Endothelial cell (in vitro differentiated cells): ENCODE results near the gene CREB3L1. TPM values are rescaled to one million over a fixed set of nuclear protein-coding genes. Genes with fewer than 3 reads are reported as not detected.

ENCODE experiments used
- DNase-seq: peaks from one replicate; pipeline ENCODE4 v3.0.0; 2021; ENCODE audit warnings: low spot score
- H3K27ac Mint-ChIP-seq: one replicate; pipeline ENCODE4 v1.8.0; 2021; ENCODE audit warnings: mixed read lengths, inconsistent platforms; ENCODE audit not compliant: unreplicated experiment
- H3K27me3 Mint-ChIP-seq: one replicate; pipeline ENCODE4 v1.8.0; 2021; ENCODE audit warnings: mild to moderate bottlenecking, moderate library complexity, mixed read lengths, inconsistent platforms; ENCODE audit not compliant: unreplicated experiment
- H3K36me3 Mint-ChIP-seq: one replicate; pipeline ENCODE4 v1.8.0; 2021; ENCODE audit warnings: mild to moderate bottlenecking, low read depth, mixed read lengths, inconsistent platforms; ENCODE audit not compliant: unreplicated experiment
- H3K4me1 Mint-ChIP-seq: one replicate; pipeline ENCODE4 v1.8.0; 2021; ENCODE audit warnings: mild to moderate bottlenecking, mixed read lengths, inconsistent platforms; ENCODE audit not compliant: unreplicated experiment
- H3K4me3 Mint-ChIP-seq: one replicate; pipeline ENCODE4 v1.8.0; 2021; ENCODE audit warnings: mild to moderate bottlenecking, mixed read lengths, inconsistent platforms; ENCODE audit not compliant: unreplicated experiment
- H3K9me3 Mint-ChIP-seq: one replicate; pipeline ENCODE4 v1.8.0; 2021; ENCODE audit warnings: mixed read lengths, inconsistent platforms; ENCODE audit not compliant: unreplicated experiment
- total RNA-seq: library from RNA; stranded (reverse); fragmentation: NEBNext Ultra II Directional; extraction: Animal tissue kit (Norgen Biotek cat#: 25700); gene quantifications from one replicate; pipeline ENCODE4 v1.2.1, GENCODE V29; 2021; ENCODE audit not compliant: unreplicated experiment
- TF ChIP-seq, protein P1 (sequence below): fragments of 200-600 bp; sonication (generic); IDR thresholded peaks from one replicate; pipeline ENCODE4 v1.5.0; 2021; ENCODE audit warnings: antibody characterized with exemption; ENCODE audit not compliant: unreplicated experiment

CREB3L1 gene
- total RNA-seq, 1 donor from 2014 or later, result 21.6 TPM

DNA sequence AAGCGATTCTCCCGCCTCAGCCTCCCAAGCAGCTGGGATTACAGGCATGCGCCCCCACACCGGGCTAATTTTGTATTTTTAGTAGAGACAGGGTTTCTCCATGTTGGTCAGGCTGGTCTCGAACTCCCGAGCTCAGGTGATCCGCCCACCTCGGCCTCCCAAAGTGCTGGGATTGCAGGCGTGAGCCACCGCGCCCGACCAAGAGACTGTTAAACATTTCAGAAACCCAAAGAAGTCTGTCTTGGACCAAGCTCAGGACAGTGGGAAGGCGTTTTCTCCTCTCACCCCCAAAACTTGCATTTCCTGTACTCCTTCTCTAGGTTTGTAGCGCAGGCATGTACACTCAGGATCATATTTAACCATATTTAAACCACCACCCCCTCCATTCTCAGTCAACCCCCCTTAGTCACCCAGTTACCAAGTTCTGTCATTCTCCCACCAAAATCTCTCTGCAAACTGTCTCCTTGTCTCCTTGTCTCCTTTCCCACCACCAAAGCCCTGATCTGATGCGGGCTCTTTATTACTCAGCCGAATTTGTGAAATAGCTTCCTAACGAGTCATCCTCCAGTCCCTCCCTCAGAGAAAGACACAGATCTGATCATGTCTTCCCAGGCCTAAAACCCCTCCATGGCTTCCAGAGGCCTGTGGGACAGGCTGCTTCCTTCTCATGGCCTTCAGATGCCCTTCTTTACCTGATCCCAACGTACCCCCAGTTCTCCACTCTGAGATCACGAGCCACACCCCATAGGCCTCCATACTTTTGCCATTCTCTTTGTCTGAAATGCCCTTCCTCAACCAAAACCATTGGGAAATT lies 29.0 kb upstream of the CREB3L1 start:
- peaks cover 5% of the 10 kb centered on the region for H3K36me3 Mint-ChIP-seq
- TF ChIP-seq, protein P1, sequence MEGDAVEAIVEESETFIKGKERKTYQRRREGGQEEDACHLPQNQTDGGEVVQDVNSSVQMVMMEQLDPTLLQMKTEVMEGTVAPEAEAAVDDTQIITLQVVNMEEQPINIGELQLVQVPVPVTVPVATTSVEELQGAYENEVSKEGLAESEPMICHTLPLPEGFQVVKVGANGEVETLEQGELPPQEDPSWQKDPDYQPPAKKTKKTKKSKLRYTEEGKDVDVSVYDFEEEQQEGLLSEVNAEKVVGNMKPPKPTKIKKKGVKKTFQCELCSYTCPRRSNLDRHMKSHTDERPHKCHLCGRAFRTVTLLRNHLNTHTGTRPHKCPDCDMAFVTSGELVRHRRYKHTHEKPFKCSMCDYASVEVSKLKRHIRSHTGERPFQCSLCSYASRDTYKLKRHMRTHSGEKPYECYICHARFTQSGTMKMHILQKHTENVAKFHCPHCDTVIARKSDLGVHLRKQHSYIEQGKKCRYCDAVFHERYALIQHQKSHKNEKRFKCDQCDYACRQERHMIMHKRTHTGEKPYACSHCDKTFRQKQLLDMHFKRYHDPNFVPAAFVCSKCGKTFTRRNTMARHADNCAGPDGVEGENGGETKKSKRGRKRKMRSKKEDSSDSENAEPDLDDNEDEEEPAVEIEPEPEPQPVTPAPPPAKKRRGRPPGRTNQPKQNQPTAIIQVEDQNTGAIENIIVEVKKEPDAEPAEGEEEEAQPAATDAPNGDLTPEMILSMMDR, result no peak
- no peaks in the 10 kb centered on the region for H3K9me3 Mint-ChIP-seq
- H3K4me1 Mint-ChIP-seq, result peaks cover 3% of the 10 kb centered on the region
- no peak overlapping the region for H3K4me3 Mint-ChIP-seq
- H3K27me3 Mint-ChIP-seq, result peaks cover 6% of the 10 kb centered on the region
- no peak overlapping the region for H3K27ac Mint-ChIP-seq
- DNase-seq, result no peak

GRCh38 chr11:46249103-46249937 lies 28.1 kb upstream of the CREB3L1 start:
- peaks cover 6% of the 10 kb centered on the region for H3K27me3 Mint-ChIP-seq
- H3K27ac Mint-ChIP-seq, result no peak overlapping the region
- TF ChIP-seq, protein P1, result no peak
- no peak for DNase-seq
- peaks cover 5% of the 10 kb centered on the region for H3K36me3 Mint-ChIP-seq
- peaks cover 3% of the 10 kb centered on the region for H3K4me1 Mint-ChIP-seq
- no peaks in the 10 kb centered on the region for H3K9me3 Mint-ChIP-seq
- no peak overlapping the region for H3K4me3 Mint-ChIP-seq

DNA sequence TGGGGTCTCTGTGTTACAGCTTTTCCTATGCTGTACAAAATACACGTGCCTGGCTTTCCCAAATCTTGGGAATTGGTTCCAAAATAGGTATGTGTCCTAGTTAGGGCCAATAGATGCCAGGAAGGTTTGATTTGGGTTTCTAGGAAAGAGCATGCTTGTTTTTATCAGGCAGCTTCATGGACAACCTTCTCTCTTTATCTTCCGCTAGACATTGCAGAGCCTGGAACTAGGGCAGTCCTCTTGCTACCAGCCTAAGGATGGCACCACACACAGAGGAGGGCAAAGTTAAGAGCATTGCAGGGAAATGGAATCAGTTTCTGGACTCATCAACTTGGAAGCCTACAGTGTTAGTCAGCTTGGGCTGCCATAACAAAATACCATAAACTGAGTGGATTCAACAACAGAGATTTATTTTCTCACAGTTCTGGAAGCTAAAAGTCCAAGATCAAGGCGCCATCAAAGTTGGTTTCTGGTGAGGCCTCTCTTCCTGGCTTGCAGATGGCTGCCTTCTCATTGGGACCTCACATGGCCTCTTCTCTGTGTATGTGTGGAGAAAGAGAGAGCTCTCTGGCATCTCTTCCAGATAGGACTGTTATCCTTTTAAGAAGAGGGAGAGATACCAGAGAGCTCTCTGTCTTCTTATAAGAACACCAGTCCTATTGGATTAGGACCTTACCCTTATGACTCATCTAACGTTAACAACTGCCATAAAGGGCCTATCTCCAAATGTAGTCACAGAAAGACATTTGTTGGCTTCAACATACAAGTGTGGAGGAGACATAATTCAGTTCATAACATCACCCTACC lies 27.3 kb upstream of the CREB3L1 start:
- peaks cover 3% of the 10 kb centered on the region for H3K4me1 Mint-ChIP-seq
- H3K36me3 Mint-ChIP-seq, result peaks cover 5% of the 10 kb centered on the region
- H3K27me3 Mint-ChIP-seq, result peaks cover 6% of the 10 kb centered on the region
- H3K27ac Mint-ChIP-seq, result no peak overlapping the region
- H3K4me3 Mint-ChIP-seq, result no peak overlapping the region
- no peak for DNase-seq
- H3K9me3 Mint-ChIP-seq, result no peaks in the 10 kb centered on the region
- TF ChIP-seq, protein P1, result no peak

- peaks cover 5% of the 10 kb centered on the region for H3K36me3 Mint-ChIP-seq
- TF ChIP-seq, protein P1, result no peak
- no peaks in the 10 kb centered on the region for H3K9me3 Mint-ChIP-seq
- H3K27ac Mint-ChIP-seq, result no peak overlapping the region
- peaks cover 3% of the 10 kb centered on the region for H3K4me1 Mint-ChIP-seq
- H3K27me3 Mint-ChIP-seq, result peaks cover 6% of the 10 kb centered on the region
- H3K4me3 Mint-ChIP-seq, result no peak overlapping the region
- no peak for DNase-seq
Observed at GRCh38 chr11:46250745-46251052, 26.8 kb upstream of the CREB3L1 start.
